Memory B cell (primary cell): ENCODE data around the gene SPAG9.

Source experiments
- ATAC-seq: fragments of 150-1000 bp; cut with Tn5 transposase; 2 replicates; pipeline ENCODE4 v1.10.0; 2021; ENCODE audit warnings: low read depth, mild to moderate bottlenecking, moderate library complexity
- DNase-seq, 2 donors: peaks; one replicate each; pipeline ENCODE4 v3.0.0; 2022; ENCODE audit warnings: low spot score in 2 of 2
- H3K27ac Mint-ChIP-seq: one replicate; pipeline ENCODE4 v1.8.0; 2022; ENCODE audit warnings: mild to moderate bottlenecking, moderate library complexity, mixed read lengths
- H3K27me3 Mint-ChIP-seq: one replicate; pipeline ENCODE4 v1.8.0; 2022; ENCODE audit warnings: mixed read lengths
- H3K36me3 Mint-ChIP-seq: one replicate; pipeline ENCODE4 v1.8.0; 2022; ENCODE audit warnings: mild to moderate bottlenecking, mixed read lengths
- H3K4me1 Mint-ChIP-seq: one replicate; pipeline ENCODE4 v1.8.0; 2022; ENCODE audit warnings: mixed read lengths
- H3K4me3 Mint-ChIP-seq: one replicate; pipeline ENCODE4 v1.8.0; 2022; ENCODE audit warnings: mild to moderate bottlenecking, moderate library complexity, mixed read lengths
- H3K9me3 Mint-ChIP-seq: one replicate; pipeline ENCODE4 v1.8.0; 2022; ENCODE audit warnings: mixed read lengths

SPAG9 gene

DNA sequence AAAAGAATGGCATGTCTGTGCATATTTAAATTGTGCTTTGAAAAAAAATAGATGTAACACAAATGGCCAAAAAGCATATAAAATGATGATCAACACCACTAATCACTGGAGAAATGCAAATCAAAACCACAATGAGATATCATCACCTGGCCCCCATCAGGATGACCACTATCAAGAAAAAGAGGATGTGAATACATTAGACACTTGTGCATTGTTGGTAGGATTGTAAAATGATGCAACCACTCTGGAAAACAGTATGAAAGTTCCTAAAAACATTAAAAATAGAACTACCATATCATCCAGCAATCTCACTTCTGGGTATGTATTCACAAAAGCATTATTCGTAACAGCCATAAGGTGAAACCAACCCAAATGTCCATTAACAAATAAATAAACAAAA is 91.5 kb downstream of the SPAG9 start:
- Mint-ChIP-seq H3K9me3 (no peaks in the 10 kb centered on the region), H3K4me3 (peak overlapping the region; percentile 9), H3K4me1 (peaks cover 16% of the 10 kb centered on the region), H3K27ac (peak overlapping the region; percentile 85), H3K36me3 (peaks cover 3% of the 10 kb centered on the region), H3K27me3 (no peaks in the 10 kb centered on the region)
- no peak for DNase-seq
- peak; percentile 42 for ATAC-seq

DNA sequence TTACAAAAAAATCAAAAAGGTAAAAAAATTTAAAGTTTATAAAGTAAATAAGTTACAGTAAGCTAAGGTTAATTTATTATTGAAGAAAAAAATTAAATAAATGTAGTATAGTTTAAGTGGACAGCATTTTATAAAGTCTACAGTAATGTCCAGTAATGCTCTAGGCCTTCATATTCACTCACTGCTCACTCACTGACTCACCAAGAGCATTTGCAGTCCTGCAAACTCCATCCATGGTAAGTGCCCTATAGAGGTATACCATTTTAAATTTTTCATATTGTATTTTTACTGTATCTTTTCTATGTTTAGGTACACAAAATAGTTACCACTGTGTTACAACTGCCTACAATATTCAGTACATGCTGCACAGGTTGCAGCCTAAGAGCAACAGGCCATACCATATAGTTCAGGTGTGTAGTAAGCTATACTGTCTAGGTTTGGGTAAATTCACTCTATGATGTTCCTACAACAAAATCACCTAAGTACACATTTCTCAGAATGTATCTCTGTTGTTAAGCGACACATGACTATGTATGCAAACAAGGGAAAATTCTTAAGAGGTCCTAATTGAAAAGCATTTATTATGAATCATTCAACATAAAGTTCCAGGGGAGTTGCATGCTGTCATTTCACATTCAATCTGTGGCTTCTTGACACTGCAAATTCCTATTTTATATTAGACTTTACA is 92.3 kb downstream of the SPAG9 start:
- Mint-ChIP-seq H3K9me3 (no peaks in the 10 kb centered on the region), H3K36me3 (peaks cover 3% of the 10 kb centered on the region), H3K27ac (no peak overlapping the region), H3K4me3 (no peak overlapping the region), H3K4me1 (peaks cover 16% of the 10 kb centered on the region), H3K27me3 (no peaks in the 10 kb centered on the region)
- DNase-seq, result no peak
- no peak for ATAC-seq

DNA sequence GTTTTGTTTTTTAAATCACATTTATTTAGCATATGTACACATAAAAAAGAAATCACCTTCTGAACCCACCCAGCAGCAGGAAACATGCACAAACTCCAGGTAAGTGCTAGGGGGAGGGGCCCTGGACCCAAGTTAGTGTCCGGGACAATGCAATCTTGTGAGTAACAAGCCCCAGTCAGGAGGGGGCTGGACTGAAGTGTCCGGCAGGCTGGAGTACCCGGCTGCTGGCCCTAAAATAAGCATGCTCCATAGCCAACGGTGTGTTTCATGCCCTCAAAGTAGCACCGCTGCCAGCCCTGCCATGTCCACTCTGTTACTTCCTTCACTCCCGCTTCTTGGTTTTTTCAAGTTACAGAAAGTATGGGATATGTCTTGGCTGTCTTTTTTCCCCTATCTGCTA is 102.1 kb downstream of the SPAG9 start:
- Mint-ChIP-seq H3K4me1 (no peaks in the 10 kb centered on the region), H3K9me3 (no peaks in the 10 kb centered on the region), H3K36me3 (peaks cover 11% of the 10 kb centered on the region), H3K27ac (no peak overlapping the region), H3K27me3 (no peaks in the 10 kb centered on the region), H3K4me3 (no peak overlapping the region)
- DNase-seq (no peak), ATAC-seq (no peak)

DNA sequence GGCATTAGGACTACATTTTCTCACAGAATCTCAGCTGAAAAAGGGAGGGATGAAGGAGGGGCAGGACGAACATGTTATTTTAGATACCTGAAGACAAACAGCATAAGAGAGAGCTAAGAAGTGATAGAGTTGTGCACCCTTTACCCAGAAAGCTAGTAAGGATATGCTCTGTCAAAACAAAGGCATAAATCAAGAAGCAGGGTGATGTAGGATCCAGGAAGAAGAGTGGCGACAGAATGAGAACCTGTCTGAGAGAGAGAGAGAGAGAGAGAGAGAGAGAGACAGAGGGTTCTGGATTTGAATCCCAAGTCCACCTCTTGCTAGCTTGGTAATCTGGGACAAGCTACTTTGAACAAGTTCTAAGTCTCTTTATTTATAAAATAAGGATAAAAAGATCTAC is 103.4 kb downstream of the SPAG9 start:
- no peaks in the 10 kb centered on the region for H3K27me3 Mint-ChIP-seq
- H3K27ac Mint-ChIP-seq, result no peak overlapping the region
- H3K4me1 Mint-ChIP-seq, result no peaks in the 10 kb centered on the region
- DNase-seq (no peak), ATAC-seq (no peak)
- no peak overlapping the region for H3K4me3 Mint-ChIP-seq
- H3K36me3 Mint-ChIP-seq, result peaks cover 11% of the 10 kb centered on the region
- H3K9me3 Mint-ChIP-seq, result no peaks in the 10 kb centered on the region

DNA sequence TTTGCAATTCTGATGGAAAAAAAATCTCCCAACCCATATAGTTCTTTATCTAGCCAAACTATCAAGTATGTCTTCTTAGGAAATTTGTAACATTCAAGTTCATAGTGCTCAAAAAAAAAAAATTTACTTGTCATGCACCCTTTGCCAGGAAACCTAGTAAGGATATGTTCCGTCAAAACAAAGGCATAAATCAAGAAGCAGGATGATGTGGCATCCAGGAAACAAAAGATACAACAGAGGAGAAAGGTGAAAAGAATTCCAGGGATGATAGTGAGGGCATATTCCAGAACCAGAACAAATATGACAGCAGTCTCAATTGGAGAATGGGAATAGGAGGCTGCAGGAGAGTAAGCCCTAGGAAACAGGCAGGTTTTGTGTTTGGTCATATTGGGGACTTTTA is 104.6 kb downstream of the SPAG9 start:
- Mint-ChIP-seq H3K9me3 (no peaks in the 10 kb centered on the region), H3K4me3 (no peak overlapping the region), H3K4me1 (no peaks in the 10 kb centered on the region), H3K36me3 (peaks cover 11% of the 10 kb centered on the region), H3K27me3 (no peaks in the 10 kb centered on the region), H3K27ac (no peak overlapping the region)
- DNase-seq (no peak), ATAC-seq (no peak)

DNA sequence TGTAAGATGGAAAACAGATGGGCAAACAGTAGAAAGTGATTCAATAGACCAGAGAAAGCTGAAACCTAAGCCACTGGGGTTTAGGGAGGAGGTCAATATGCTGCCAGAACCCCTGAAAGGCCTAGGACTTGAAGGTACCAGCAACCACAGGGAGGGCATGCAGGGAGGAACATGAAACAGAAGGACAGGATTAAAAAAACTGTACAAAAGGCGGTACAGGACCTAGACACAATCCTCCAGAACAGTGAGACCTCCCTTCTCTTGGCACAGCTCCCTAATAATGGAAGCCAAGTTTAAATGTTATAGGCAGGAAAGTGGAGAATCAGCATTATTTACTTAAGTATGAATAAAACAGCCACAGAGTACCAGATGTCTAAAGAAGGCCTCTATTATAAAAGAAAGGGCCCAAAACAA is 105.5 kb downstream of the SPAG9 start:
- Mint-ChIP-seq H3K4me3 (no peak overlapping the region), H3K36me3 (peaks cover 16% of the 10 kb centered on the region), H3K27ac (no peak overlapping the region), H3K27me3 (no peaks in the 10 kb centered on the region), H3K4me1 (no peaks in the 10 kb centered on the region), H3K9me3 (no peaks in the 10 kb centered on the region)
- ATAC-seq (no peak), DNase-seq (no peak)

DNA sequence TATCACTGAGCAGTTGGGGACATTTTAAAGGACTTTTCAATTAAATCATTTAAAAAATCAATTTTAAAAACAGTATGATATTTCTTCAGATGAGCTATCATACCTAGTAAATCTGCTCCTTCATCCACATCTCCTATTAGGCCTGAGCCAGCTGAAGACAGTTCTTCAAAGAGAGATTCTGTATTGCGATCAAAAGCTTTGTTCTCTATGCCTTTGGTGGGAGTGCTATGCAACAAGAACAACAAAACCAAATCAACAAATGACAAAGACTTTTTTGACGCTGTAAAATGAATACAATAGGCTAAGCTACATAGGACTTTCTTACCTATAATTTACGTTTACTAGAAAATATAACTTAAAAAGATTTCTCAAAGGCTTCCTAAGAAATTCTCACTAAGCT is 106.5 kb downstream of the SPAG9 start:
- Mint-ChIP-seq H3K4me3 (no peak overlapping the region), H3K27ac (no peak overlapping the region), H3K27me3 (no peaks in the 10 kb centered on the region), H3K9me3 (no peaks in the 10 kb centered on the region), H3K4me1 (no peaks in the 10 kb centered on the region), H3K36me3 (peaks cover 16% of the 10 kb centered on the region)
- ATAC-seq (no peak), DNase-seq (no peak)

DNA sequence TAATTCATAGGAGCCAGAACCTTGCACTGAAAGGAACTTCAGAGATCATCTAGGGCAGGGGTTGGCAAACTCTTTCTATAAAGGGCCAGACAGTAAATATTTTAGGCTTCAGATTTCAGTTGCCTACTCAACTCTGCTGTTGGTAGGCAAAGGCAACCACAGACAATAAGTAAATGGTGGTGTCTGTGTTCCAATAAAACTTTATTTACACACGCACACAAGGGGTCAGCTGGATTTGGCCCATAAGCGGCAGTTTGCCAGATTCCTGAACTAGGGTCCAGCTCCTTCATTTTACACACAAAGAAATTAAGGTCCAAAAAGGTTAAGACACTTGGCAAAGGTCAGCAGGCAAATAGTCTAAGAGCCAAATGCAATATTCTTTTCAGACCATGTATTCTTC is 107.3 kb downstream of the SPAG9 start:
- H3K4me3 Mint-ChIP-seq, result no peak overlapping the region
- H3K36me3 Mint-ChIP-seq, result peaks cover 16% of the 10 kb centered on the region
- H3K4me1 Mint-ChIP-seq, result no peaks in the 10 kb centered on the region
- no peak for DNase-seq
- no peaks in the 10 kb centered on the region for H3K27me3 Mint-ChIP-seq
- no peak for ATAC-seq
- no peaks in the 10 kb centered on the region for H3K9me3 Mint-ChIP-seq
- no peak overlapping the region for H3K27ac Mint-ChIP-seq

DNA sequence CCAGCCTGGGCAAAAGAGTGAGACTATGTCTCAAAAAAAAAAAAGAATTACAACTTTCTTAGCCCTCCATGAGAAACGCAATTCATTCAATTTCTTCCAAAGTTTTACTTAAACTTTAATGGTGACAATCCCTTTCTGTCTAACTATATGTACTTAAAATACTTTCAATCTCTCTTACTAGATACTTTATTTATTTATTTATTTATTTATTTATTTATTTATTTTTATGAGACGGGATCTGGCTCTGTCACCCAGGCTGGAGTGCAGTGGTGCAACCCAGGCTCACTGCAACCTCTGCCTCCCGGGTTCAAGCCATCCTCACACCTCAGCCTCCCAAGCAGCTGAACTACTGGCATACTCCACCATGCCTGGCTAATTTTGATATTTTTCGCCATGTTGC is 108.1 kb downstream of the SPAG9 start:
- ATAC-seq, result no peak
- DNase-seq, result no peak
- H3K4me3 Mint-ChIP-seq, result no peak overlapping the region
- H3K27me3 Mint-ChIP-seq, result no peaks in the 10 kb centered on the region
- H3K27ac Mint-ChIP-seq, result no peak overlapping the region
- peaks cover 19% of the 10 kb centered on the region for H3K36me3 Mint-ChIP-seq
- H3K9me3 Mint-ChIP-seq, result no peaks in the 10 kb centered on the region
- no peaks in the 10 kb centered on the region for H3K4me1 Mint-ChIP-seq

DNA sequence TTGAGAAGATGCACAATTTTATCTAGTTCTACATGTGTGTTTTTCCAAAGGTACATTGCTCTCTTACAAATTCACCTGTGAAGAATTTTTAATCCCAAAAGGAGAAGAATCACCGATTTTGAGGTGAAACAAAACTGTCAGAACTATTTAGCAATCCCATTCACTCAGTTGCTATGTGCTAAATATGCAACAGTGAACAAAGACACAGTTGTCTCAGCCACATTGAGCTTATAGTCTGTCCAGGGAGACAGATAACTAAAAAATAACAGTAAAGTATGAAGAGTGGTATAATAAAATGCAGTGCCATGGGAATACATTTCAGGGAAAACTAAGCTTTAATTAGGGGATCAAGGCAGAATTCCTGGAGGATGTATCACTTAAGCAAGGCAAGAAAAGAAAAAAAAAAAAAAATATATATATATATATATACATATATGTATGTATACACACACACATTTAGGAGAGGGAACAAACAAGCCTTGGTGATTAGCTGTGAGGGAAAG is 110.4 kb downstream of the SPAG9 start:
- H3K4me3 Mint-ChIP-seq, result no peak overlapping the region

DNA sequence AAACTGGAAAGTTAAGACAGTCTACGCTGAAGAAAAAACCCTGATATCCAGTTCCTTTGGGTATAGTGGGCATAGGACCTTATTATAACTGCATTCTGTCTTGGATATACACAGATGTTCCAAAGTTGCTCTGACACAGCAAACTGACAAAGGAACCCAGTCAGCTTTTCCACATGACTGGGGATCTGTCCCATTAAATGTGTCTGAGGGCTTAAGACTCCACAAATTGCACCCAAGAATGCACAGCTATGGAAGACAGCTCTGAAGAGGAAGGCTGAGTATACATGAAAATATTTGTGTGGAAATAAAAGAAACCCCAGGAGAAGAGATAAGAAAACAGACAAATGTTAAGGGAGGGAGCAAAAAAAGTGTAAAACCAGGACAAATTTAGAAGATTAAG is 114.1 kb downstream of the SPAG9 start:
- H3K36me3 Mint-ChIP-seq, result peaks cover 20% of the 10 kb centered on the region
- H3K4me3 Mint-ChIP-seq, result no peak overlapping the region
- peak overlapping the region; percentile 16 for H3K27ac Mint-ChIP-seq
- ATAC-seq (no peak), DNase-seq (no peak)
- no peaks in the 10 kb centered on the region for H3K27me3 Mint-ChIP-seq
- no peaks in the 10 kb centered on the region for H3K4me1 Mint-ChIP-seq
- no peaks in the 10 kb centered on the region for H3K9me3 Mint-ChIP-seq

More for the DNA sequence above, 110.4 kb downstream of the SPAG9 start:
- Mint-ChIP-seq H3K9me3 (no peaks in the 10 kb centered on the region), H3K27me3 (no peaks in the 10 kb centered on the region), H3K27ac (no peak overlapping the region), H3K4me1 (no peaks in the 10 kb centered on the region), H3K36me3 (peaks cover 19% of the 10 kb centered on the region)
- ATAC-seq (no peak), DNase-seq (no peak)

DNA sequence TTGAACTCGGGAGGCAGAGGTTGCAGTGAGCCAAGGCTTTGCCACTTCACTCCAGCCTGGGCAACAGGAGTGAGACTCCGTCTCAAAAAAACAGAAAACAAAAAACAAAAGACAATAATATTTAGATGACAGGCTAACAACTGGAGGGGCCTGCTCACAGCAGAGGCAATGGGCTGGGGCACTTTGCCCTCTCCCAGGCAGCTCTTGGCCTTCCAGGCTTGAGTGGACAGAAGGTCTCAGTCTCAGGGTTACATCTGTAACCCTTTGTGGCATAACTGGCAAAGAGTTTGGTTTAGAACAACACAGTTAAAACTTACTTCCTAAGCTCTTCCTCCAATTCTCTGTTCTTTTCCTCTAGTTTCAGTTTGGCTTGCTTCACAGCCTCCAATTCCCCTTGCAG is 114.9 kb downstream of the SPAG9 start:
- no peak for ATAC-seq
- Mint-ChIP-seq H3K4me1 (peaks cover 3% of the 10 kb centered on the region), H3K4me3 (no peak overlapping the region), H3K27ac (no peak overlapping the region), H3K36me3 (peaks cover 22% of the 10 kb centered on the region), H3K9me3 (no peaks in the 10 kb centered on the region), H3K27me3 (no peaks in the 10 kb centered on the region)
- DNase-seq, result no peak

DNA sequence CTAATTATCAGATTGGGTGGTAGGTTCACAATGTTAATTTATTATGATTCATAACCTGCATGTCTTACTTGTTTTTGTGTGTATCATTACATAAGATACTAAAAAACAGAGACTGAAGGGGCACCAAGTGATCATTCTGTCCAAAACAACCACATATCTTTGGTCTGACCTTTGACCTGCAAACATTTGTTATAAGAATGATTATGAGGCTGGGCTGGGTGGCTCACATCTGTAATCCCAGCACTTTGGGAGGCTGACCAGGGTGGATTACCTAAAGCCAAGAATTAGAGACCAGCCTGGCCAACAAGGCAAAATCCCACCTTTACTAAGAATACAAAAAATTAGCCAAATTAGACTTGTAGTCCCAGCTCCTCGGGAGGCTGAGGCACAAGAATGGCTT is 116.4 kb downstream of the SPAG9 start:
- no peaks in the 10 kb centered on the region for H3K9me3 Mint-ChIP-seq
- DNase-seq (no peak), ATAC-seq (no peak)
- no peaks in the 10 kb centered on the region for H3K27me3 Mint-ChIP-seq
- H3K4me3 Mint-ChIP-seq, result no peak overlapping the region
- H3K4me1 Mint-ChIP-seq, result peaks cover 3% of the 10 kb centered on the region
- H3K27ac Mint-ChIP-seq, result no peak overlapping the region
- peaks cover 16% of the 10 kb centered on the region for H3K36me3 Mint-ChIP-seq

DNA sequence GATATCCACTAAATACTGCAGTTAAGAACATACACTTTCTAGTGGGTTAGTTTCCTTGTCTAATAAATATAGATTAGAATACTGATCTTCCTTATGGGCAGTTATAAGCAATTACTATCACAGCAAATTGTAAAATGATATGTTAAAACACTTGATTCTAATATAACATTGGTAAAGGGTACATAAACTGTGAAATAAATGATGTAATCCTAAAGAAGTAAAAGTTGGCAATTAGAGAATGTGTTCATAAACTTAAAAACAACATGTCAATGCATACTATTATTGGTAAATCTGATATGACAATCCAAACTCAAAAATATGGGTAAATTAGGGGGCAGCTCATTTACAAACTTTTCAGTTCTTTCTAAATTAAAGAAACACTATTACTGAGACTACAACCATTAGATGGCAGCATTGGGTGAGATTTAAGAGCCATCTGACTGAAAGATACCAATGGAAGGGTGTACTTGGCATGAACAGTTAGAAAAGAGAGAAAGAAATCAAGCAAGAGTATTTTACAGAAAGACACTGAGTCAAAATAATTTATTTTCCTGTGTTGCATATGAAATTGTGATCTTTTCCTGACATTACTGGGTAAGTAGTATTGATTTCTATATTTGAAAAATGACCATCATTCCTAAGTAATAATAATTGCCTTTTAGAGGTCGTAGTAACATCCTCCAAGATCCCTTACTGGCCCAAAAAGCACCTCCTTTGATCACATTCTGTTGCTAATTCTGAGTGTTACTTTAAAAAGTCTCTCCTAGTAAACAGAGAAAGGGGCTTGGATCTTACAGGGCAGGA is 119.6 kb downstream of the SPAG9 start:
- Mint-ChIP-seq H3K4me3 (no peak overlapping the region), H3K36me3 (peaks cover 15% of the 10 kb centered on the region), H3K4me1 (peaks cover 3% of the 10 kb centered on the region), H3K27me3 (no peaks in the 10 kb centered on the region), H3K9me3 (no peaks in the 10 kb centered on the region), H3K27ac (no peak overlapping the region)
- DNase-seq, result peak in 1 of 2 donors; percentile 60
- peak; percentile 76 for ATAC-seq
